Stomach (tissue), 4 donors: ENCODE measurements around the gene TANC1.

Experiments
- CTCF ChIP-seq, 7 experiments: fragments of 450-650 bp in 4 of 7; fragments of 200-600 bp in 3 of 7; sonication (generic) in 3 of 7; IDR thresholded peaks; one replicate each; pipeline ENCODE4 v1.5.1; 2016 to 2019; ENCODE audit warnings: antibody characterized with exemption in 7 of 7, control low read depth in 2 of 7, mild to moderate bottlenecking in 1 of 7
- EP300 ChIP-seq: sonication (generic); formaldehyde crosslinking; IDR thresholded peaks from one replicate; pipeline ENCODE4 v1.6.1; 2017; ENCODE audit warnings: antibody characterized with exemption
- POLR2A ChIP-seq, 4 donors: fragments of 450-650 bp; IDR thresholded peaks; one replicate each; pipeline ENCODE4 v1.6.1; 2016; ENCODE audit warnings: antibody characterized with exemption in 4 of 4, control low read depth in 2 of 4, mild to moderate bottlenecking in 1 of 4, moderate library complexity in 1 of 4
- POLR2AphosphoS5 ChIP-seq, 3 donors: sonication (generic); formaldehyde crosslinking; IDR thresholded peaks; one replicate each; pipeline ENCODE4 v1.6.1; 2016; ENCODE audit warnings: antibody characterized with exemption in 3 of 3

GRCh38 chr2:159072795-159073194, 104.4 kb downstream of the TANC1 start:
- TF ChIP-seq CTCF (IDR thresholded peaks at IDR 0.05) = no peak
- TF ChIP-seq POLR2AphosphoS5 (IDR thresholded peaks at IDR 0.05) = no peak
- TF ChIP-seq EP300 = no peak
- no peak for TF ChIP-seq POLR2A (IDR thresholded peaks at IDR 0.05)
